ENCODE results near the gene HECTD3.
"Not testable (repeated sequence)": the region's sequence is repeated elsewhere in the genome, so short reads cannot be mapped to it uniquely, and the experiment has no call there.

The HECTD3 gene

GRCh38 chr1:44988531-44989156, 22.5 kb downstream of the HECTD3 start:
- DNase-seq (ENCODE audit: low spot score) = no peak

GRCh38 chr1:44985747-44986359, 25.3 kb downstream of the HECTD3 start:
- DNase-seq (ENCODE audit: low spot score) = no peak

GRCh38 chr1:44977372-44977771, 33.8 kb downstream of the HECTD3 start:
- not testable (repeated sequence) for DNase-seq (ENCODE audit: low spot score)

- no peak for DNase-seq (ENCODE audit: low spot score)
These were observed 34.9 kb downstream of the HECTD3 start for GRCh38 chr1:44976252-44976651.

- no peak for DNase-seq (ENCODE audit: low spot score)
These were observed 37.5 kb downstream of the HECTD3 start for GRCh38 chr1:44973645-44974044.

- no peak for DNase-seq (ENCODE audit: low spot score)
These were observed 40.8 kb downstream of the HECTD3 start for GRCh38 chr1:44970317-44970716.

- no peak for DNase-seq (ENCODE audit: low spot score)
These were observed 46.7 kb downstream of the HECTD3 start for GRCh38 chr1:44964396-44964795.

- DNase-seq (ENCODE audit: low spot score) = no peak
These were observed 48.4 kb downstream of the HECTD3 start for GRCh38 chr1:44962729-44963128.

- DNase-seq (ENCODE audit: low spot score) = not testable (repeated sequence)
These were observed 49.1 kb downstream of the HECTD3 start for GRCh38 chr1:44962022-44962421.

GRCh38 chr1:44957566-44957965, 53.6 kb downstream of the HECTD3 start:
- not testable (repeated sequence) for DNase-seq (ENCODE audit: low spot score)

- DNase-seq (ENCODE audit: low spot score) = not testable (repeated sequence)
These were observed 55.0 kb downstream of the HECTD3 start for GRCh38 chr1:44956077-44956476.
